GM12891 (cell line): Measurements from ENCODE around the gene SIGLEC1.

Source experiments
- DNase-seq: peaks from one replicate; pipeline ENCODE4 v3.0.0; 2011; ENCODE audit warnings: low spot score; ENCODE audit not compliant: insufficient read length
- FAIRE-seq: peaks from 2 replicates; lab custom pipeline; 2011; peaks lifted over from hg19 to GRCh38; lab: Jason Lieb, UNC
- PAX5 ChIP-seq: IDR thresholded peaks from 2 replicates; pipeline ENCODE4 v1.6.1; 2011; ENCODE audit warnings: low read length, moderate library complexity, mild to moderate bottlenecking; ENCODE audit not compliant: insufficient read depth, severe bottlenecking
- POLR2A ChIP-seq: IDR thresholded peaks from 2 replicates; pipeline ENCODE4 v1.6.1; 2011; ENCODE audit warnings: low read depth, low read length, control low read depth
- POLR2AphosphoS5 ChIP-seq: IDR thresholded peaks from 2 replicates; pipeline ENCODE4 v1.6.1; 2011; ENCODE audit warnings: low read depth, low read length, control low read depth
- POU2F2 ChIP-seq: IDR thresholded peaks from 2 replicates; pipeline ENCODE4 v1.6.1; 2011; ENCODE audit warnings: low read depth, mild to moderate bottlenecking, control low read depth, low read length, moderate library complexity
- SPI1 ChIP-seq: IDR thresholded peaks from 2 replicates; pipeline ENCODE4 v1.6.1; 2011; ENCODE audit warnings: low read depth, low read length, control low read depth
- TAF1 ChIP-seq: IDR thresholded peaks from 2 replicates; pipeline ENCODE4 v1.6.1; 2011; ENCODE audit warnings: low read depth, low read length, control low read depth

The SIGLEC1 gene

DNA sequence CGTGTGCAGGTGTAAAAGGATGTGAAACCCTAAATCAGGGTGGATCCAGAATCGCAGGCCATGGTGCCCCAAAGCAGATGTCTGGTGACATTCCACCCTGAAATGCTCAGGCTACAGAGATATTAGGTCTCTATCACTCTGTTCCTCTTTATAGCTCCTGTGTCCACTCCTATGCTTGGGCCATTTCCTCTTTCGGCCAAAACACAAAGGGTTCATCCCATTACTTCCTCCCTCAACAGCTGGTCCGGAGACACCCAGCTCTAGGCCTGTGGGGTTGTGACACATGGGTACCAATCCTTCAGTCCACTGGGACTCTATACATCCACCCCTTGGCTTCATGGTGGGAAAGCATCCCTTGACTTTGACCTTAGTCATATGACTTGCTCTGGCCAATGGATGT is 1.7 kb upstream of the SIGLEC1 start:
- DNase-seq, result no peak
- no peak for FAIRE-seq
- TF ChIP-seq SPI1 (peak; percentile 29; the same call in 1 of the 2 replicates), PAX5 (no peak)

DNA sequence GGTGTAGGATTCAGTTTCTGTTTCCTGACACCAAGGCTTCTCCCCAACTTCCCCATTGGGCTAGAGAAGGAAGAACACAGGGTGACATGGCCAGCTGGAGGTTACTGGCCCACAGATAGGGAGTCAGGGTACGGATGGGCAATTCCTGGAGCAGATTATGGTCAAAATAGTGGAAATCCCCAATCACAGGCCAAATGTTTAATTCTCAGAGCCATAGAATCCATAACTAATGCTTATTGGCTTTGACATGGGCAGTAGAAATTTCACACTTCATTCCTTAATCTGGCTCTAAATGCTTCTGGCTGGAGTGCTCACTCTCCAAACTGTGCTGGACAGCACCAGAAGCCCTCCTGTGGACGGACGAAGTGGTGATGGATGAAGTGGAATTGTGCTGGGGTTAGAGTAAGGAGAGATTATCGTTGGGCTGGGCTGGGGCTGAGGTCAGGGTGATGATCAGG is 887 bp downstream of the SIGLEC1 start:
- FAIRE-seq (no peak), DNase-seq (no peak)
- TF ChIP-seq TAF1, result no peak
- TF ChIP-seq SPI1, result no peak
- no peak for TF ChIP-seq POLR2AphosphoS5
- no peak for TF ChIP-seq PAX5
- no peak for TF ChIP-seq POU2F2
- no peak for TF ChIP-seq POLR2A

DNA sequence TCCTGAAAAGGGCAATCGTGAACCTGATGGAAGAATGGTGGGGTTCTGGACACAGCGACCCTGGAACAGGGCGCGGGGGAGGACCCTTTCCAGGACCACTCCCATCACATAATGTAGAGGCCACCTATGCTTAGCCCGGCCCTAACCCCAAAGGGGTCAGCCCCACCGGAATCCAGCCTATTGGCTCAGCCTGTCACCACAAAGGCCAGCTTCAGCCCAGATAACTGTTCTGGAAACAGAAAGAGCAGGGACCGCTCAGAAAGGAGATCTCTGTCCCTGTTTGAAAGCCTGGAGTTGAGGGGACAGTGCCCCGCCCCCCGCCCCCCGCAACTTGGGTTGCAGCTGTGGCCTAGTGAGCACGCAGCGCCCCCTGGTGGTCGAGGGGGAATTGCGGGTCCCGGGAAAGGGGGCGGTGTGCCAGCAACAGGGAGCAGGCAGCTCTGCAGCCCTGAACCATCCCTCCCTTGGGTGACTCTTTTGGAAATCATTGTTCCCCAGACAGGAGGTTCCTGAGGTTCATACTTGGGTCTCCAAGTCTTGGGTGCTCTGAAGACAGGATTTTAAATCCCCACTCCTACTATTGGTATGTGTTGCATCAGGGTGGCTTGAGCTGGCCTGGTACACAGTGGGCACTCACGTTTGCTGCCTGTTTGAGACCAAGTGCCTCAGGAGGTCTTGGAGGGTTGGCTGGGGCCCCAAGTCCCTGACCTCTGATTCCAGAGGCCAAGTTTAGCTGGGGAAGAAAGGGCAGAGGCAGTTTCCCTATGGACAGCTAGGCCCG is 1.5 kb downstream of the SIGLEC1 start:
- no peak for TF ChIP-seq SPI1
- no peak for TF ChIP-seq POU2F2
- DNase-seq, result peak; percentile 84

DNA sequence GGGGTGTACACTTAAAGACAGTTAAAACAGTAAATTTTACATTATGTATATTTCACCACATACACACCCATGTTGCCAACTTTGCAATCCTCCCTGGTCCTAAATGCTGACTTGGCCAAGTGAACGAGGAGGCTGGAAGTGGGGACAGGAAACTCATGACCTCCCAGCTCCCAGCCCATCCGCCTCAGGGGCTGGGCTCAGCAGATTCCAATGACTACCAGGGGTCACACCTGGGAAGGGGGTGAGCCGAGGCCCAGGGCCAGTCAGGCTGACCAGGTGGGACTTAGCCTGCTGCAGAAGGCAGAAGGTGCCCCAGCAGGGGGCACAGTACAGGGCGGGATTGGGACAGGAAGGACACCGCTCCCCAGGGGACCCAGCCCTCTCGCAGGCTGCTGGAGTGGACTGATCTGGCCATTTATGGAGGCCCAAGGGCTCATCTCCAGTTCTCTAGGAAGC is 2.4 kb downstream of the SIGLEC1 start:
- TF ChIP-seq PAX5 (no peak), TAF1 (no peak), POLR2AphosphoS5 (no peak), POLR2A (no peak), POU2F2 (no peak), SPI1 (no peak)
- no peak for FAIRE-seq
- no peak for DNase-seq

More for the DNA sequence above, 1.5 kb downstream of the SIGLEC1 start:
- FAIRE-seq, result peak; percentile 81

DNA sequence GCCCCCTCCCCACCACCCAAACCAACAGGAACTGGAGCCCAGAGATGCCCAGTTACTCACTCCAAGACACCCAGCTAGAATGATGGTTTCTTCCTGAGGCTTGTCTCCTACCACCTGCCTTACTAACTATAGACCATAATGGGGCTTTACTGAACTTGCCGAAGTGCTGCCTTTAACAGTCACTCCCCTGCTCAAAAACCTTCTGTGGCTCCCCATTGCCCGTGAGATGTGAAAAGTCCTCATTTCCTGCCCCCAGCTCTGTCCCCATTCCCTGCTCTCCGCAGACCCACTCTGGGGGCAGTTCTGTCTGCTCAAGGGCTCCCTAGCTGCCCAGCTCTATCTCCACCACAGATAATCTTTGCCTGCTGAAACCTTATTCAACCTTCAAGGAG is 4.9 kb downstream of the SIGLEC1 start:
- TF ChIP-seq SPI1, result no peak
- no peak for TF ChIP-seq POLR2A
- TF ChIP-seq POLR2AphosphoS5, result no peak
- TF ChIP-seq POU2F2, result no peak
- no peak for TF ChIP-seq PAX5
- TF ChIP-seq TAF1, result no peak
- FAIRE-seq (no peak), DNase-seq (no peak)

DNA sequence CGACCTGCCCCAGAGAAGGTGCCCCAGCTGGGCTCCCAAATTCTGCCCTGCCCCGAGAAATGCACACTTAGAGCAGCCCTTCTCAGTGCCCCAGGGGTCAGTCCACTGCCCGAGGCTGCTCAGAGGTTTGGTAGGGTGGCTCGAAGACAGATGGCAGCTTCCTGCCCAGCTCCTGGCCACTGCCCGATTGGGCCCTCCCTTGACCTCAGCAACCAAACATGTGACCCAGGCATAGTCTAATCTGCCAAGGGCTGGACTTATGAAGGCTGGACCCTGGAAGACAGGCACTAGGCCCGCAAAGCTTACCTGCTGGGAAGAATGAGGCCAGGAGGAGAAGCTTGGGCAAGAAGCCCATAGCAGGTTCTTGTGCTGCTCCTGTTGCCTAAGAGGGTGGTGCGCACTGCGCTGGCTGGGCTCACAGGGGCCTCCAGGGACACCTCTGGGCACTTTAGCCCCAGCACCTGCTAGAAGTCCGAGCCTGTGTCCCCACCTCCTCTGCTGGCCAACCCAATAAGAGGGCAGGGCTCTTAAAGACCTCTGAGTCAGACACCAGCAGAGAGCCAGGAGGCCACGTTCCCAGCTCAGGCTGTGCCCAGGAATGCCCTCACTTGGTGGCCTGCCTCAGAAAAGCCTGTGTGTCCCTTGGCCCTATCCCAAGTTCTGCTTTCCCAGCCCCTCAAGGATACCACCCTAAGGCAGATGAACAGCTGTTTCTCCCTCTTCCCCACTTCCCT is 5.5 kb downstream of the SIGLEC1 start:
- DNase-seq (no peak), FAIRE-seq (no peak)
- TF ChIP-seq POLR2A (no peak), TAF1 (no peak), POU2F2 (no peak), POLR2AphosphoS5 (no peak), PAX5 (no peak), SPI1 (no peak)

DNA sequence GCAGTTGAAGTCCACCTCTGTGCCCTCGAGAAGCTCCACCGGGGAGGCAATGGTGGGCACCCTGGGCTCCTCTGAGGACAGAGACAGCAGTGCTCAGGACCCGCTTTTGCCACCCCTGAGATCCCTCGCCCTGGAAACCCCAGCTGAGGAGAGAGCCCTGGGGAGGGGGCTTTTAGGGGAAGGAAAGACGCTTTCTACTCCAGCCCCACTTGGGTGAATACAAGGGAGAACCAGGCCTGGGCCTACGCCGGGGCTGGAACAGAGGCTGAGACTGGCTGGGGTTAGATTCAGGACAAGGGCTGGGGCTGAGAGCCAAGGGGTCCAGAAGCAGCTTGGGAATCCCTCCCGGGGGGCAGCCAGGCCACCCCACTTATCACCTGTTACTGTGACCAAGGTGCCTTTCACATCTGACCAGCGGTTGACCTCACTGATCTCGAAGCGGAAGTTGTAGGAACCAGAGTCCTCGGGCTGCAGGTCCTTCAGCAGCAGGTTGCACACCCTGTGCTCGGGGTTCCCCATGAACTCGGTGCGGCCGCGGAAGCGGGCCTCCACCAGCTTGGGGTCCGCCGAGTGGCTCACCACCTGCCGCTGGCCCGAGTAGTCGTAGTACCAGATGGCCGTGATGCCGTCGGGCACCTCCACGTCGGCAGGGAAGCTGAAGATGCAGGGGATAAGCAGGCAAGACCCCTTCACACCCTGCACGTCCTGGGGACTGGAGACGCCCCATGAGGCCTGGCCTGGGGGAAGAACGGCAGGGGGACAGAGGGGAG is 6.2 kb downstream of the SIGLEC1 start:
- FAIRE-seq, result no peak
- DNase-seq, result no peak
- no peak for TF ChIP-seq POU2F2
- no peak for TF ChIP-seq POLR2AphosphoS5
- no peak for TF ChIP-seq TAF1
- TF ChIP-seq POLR2A, result no peak
- no peak for TF ChIP-seq SPI1
- no peak for TF ChIP-seq PAX5

DNA sequence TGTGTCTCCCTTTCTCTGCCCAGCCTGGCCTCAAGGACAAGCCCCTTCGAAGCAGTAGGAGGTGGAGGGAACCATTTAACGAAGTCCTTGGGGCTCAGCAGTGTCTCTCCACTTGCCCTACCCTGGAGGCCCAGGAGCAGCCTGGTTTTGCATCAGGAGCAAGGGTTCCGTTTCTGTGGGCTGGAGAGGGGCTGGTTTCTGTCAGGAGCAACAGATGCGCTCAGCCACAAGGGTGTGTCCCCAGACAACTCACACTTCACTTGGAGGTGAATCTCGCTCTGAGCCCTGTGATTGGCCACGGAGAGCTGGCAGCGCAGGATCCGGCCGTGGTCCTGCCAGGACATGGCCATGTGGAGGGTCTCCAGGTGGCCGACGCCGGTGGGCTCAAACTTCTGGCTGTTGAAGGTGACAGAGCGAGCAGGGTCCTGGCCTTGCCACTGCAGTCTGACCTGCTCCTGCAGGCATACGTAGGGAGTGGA is 6.9 kb downstream of the SIGLEC1 start:
- FAIRE-seq, result no peak
- TF ChIP-seq PAX5, result no peak
- no peak for TF ChIP-seq TAF1
- TF ChIP-seq POU2F2, result no peak
- no peak for TF ChIP-seq POLR2AphosphoS5
- no peak for TF ChIP-seq SPI1
- no peak for TF ChIP-seq POLR2A
- DNase-seq, result no peak

DNA sequence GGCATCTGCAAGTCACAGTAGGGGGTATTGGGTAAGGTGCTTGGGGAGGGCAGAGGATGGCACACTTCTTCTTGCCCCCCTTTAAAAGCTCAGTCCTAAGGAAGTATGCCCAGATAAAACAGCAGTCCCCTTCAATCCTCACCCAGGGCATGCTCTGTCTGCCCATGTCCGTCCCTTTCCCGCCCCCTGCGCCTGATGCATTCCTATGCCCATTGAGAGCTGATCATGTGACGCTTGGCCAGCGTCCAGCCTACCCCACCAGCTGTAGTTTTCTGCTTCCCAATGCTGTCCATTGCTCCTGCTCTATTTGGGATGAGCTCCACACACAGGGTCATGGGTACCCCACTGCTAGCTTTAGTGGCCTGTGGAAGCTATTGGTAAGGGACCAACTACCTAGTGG is 8.3 kb downstream of the SIGLEC1 start:
- DNase-seq (no peak), FAIRE-seq (no peak)
- TF ChIP-seq POLR2A (no peak), SPI1 (no peak), TAF1 (no peak), POLR2AphosphoS5 (no peak), POU2F2 (no peak), PAX5 (no peak)
